NCI-H1105 (cell line): ENCODE measurements around the gene SUCLG2.

Experiments used
- DNase-seq: peaks from one replicate; lab custom pipeline; 2025; lab: John Stamatoyannopoulos, UW

Gene SUCLG2

GRCh38 chr3:67648701-67649100 is 5.7 kb downstream of the SUCLG2 start:
- DNase-seq = no peak

GRCh38 chr3:67648229-67648628 is 6.2 kb downstream of the SUCLG2 start:
- DNase-seq = no peak

DNA sequence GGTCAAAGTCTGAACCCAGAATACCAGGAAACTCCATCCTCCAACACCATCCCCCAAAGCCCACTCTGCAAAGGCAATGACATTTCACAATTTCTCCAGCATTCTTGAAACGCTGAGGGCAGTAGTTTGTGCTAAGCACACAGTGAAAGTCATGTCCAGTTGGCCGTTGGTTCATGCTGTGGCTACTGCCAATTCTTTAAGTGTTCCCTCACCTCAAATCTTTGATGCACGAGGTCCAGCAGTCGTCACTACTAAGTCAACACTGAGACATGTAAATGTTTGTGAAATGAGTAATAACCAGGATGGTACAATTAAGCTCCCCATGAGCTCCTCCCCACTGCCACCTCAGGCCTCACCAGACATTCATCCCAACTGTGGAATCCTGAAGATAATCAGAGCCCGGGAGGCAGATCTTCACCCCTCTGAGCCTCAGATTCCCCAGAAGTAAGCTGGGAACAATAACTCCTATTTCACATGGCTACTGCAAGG is 7.0 kb downstream of the SUCLG2 start:
- DNase-seq = no peak

DNA sequence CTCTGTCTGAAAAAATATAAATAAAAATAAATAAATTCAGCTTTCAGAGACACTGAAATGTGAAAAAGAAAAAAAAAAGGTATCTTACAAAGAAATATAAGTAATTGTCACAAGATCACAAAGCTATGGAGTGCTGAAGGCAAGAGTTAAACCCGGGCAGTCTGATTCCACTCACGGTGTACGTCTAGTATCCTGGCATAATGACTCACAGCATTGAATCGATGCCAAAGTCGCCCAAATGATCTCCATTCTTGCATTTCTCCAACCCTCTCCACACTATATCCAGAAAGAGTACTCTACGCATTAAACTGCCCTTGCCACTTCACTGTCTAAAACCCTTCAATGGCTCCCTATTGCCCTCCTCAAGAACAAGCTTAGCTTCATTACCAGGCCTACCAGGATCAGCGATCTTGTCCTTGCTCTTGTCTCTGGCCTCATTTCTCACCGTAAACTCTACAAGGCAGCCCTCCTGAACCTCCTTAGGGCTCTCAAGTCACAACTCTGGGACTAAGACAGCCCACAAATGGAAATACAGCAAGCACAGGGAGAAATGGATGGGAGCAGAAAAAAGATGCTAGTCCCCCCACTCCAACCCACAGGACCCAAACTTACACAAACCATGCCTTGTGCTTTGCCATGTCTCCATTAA is 7.7 kb downstream of the SUCLG2 start:
- no peak for DNase-seq

DNA sequence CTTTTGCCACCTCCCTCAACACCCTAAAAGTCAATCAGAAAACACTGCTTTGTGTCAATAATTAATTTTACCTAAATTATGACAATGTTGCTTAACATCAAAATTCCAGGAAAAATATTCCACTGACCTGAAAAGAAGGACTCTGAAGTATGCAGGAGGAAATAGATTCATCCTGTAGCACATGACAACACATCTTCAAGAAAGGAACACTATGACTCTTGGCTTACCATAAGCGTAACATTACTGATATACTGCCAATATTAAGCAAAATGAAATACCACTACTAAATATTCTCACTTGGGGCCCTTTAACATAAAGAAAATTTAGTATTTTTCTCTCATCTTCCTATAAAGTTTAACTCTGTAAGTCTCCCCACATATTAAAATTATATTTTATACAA is 9.6 kb downstream of the SUCLG2 start:
- no peak for DNase-seq

DNA sequence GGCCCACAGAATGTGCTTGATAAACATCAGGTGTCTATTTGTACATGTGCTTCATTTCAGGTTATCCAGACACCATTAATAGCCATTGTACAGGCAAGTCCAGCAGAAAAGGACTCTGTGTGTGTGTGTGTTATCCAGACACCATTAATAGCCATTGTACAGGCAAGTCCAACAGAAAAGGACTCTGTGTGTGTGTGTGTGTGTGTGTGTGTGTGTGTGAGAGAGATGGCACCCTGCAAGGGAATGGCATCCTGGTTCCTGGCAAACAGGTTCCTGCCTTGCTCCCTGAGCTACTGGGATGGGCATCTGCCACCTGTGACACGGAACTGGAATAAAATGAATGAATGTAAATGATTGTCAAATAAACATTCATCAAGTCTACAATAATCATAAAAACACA is 11.7 kb downstream of the SUCLG2 start:
- no peak for DNase-seq

- DNase-seq = no peak
Measured at GRCh38 chr3:67642190-67642589, 12.2 kb downstream of the SUCLG2 start.

DNA sequence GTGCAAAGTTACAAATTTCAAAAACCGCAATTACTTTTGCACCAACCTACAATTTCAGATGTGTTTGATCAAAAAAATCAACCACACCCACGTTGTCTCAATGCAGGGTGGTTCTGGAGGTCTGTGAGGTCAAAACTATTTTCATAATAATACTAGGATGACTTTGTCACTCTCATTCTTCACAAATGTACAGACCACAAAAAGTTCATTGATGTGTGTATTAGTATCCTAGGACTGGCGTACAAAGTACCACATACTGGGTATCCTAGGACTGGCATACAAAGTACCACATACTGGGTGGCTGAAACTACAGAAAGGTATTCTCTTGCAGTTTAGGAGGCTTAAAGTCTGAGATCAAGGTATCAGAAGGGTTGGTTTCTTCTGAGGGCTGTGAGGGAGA is 13.0 kb downstream of the SUCLG2 start:
- no peak for DNase-seq

DNA sequence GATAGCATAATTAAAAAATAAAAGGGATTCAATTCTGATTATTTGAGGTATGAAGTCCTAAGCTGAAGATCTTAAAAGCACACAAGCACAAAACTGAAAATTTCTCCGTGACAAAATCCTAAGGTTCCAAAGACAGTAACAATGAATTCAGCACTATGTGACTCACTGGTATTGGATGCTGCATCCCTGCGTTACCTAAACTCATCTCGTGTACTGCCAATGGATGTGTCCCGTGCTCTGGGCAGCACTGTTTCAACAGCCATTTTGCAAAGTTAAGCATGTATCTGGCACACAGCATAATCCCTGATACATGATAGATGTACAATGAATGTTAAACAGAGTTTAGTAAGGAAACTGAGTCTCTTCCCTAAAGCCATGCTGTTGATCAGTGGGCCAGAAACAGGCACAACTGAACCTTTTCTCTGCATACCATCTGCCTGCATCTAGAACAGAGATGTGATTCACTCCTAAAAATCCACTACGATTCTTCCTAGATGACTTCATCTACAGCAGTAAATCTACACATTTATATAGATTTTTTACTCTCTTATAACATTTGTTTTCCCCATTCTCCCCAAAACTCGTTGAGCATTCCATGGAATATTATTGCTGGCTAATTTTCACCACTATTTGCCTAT is 14.3 kb downstream of the SUCLG2 start:
- DNase-seq = no peak

- no peak for DNase-seq
Measured at GRCh38 chr3:67637255-67637900, 17.0 kb downstream of the SUCLG2 start.

- no peak for DNase-seq
Measured at GRCh38 chr3:67635806-67636205, 18.6 kb downstream of the SUCLG2 start.

DNA sequence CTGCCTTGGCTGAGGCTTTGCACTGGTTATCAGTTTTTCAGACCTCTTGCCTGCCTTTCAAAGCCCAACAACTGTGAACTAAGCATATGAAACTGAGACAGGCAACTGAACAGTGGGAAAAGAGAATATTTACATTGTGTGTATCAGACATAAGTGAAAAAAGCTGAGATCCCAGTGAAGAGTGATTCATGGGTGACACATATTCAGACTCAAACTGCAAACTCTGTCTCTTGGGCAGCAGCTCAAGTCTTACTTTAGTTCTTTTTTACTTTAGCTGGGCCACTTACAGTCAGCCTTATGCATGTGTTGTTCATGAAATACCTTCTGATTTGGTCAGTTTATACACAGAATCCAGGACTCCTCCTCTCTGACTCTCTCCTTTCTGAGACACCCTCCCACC is 19.2 kb downstream of the SUCLG2 start:
- DNase-seq = no peak

DNA sequence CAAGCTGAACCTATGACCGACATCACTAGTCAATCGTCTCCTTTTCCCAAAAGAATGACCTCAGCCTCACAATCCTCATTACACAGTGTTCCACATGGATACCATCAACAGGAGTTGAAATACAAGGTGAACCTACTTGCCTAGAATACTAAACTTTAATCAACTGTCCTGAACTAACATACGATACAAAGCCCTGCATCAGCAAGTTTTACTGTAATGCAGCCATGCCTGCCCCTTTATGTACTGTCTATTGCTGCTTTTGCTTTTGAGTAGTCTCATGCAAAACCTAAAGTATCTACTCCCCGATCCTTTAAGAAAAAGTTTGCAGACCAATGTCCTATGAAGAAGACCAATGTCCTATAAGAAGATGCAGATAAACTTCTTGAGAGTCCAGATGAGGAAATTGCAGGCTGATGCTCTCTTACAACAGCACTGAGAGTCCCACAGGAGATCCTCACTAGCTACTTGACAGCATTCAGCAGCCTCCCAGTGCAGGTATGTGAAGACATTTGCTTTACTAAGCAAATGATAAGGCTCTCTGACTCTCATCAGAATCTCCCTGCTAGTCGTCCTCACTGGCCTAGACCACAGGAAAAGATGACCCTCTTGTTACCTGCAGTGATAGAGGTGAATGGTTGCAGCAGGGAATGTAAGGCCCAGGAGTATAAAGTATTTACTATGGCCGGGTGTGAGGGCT is 23.6 kb downstream of the SUCLG2 start:
- DNase-seq = no peak

GRCh38 chr3:67624687-67625086 is 29.7 kb downstream of the SUCLG2 start:
- no peak for DNase-seq

- no peak for DNase-seq
Measured at GRCh38 chr3:67624078-67624477, 30.3 kb downstream of the SUCLG2 start.

DNA sequence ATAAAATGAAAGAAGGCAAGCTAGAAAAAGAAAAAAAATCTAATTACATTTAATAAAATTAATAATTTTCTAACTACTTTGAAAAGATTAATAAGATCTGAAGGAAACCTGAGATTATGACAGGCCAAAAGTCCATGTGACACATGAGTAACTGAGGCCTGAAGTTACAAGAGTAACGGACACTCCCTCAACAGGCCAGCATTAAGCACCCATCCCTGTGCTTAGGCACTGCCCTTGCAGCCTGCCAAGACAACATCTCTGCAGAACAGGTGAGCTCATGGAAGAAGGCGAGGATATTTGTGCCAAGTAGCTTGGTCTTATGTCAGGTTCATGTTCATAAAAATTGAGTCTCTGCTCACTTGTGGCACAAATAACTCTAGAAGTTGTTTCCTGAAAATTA is 31.8 kb downstream of the SUCLG2 start:
- no peak for DNase-seq

DNA sequence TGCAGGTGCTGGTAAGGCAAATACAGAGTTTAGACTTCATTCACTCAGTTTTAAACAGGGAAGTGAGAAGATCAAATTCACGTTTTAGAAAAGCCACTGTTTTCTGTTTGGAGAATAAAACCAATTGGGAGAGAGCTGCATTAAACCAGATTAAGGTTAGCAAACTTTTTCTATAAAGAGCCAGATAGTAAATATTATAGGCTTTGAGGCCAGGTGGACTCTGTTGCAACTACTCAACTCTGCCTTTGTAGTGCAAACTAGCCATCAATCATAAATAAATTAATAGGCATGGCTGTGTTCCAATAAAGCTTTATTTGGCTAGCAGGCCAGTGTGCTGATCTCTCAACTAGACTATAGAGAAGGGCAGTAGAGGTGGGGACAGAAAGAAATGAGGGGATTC is 33.5 kb downstream of the SUCLG2 start:
- no peak for DNase-seq

GRCh38 chr3:67619991-67620390 is 34.4 kb downstream of the SUCLG2 start:
- DNase-seq = no peak

GRCh38 chr3:67617518-67617917 is 36.9 kb downstream of the SUCLG2 start:
- DNase-seq = no peak

GRCh38 chr3:67616046-67616445 is 38.4 kb downstream of the SUCLG2 start:
- DNase-seq = no peak

DNA sequence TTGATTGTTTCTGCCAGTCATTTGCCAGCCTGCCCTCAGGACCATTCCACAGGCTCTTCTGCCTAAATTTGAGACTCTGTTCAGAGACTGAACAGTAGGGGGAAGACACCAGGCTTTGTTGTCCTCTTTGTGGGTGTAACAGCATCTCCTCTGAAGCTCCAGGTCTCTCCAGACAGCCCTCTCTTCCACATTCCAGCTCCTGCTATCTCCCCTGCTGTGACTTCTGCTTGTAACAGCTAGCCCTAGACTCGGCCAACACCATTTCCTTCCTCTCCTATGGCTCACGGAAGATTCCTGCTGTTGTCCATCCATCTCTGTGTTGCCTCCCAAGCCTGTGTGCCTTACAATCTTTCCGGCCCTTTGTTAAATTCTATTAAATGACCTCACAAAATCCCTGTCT is 40.2 kb downstream of the SUCLG2 start:
- no peak for DNase-seq

GRCh38 chr3:67610458-67610857 is 44.0 kb downstream of the SUCLG2 start:
- no peak for DNase-seq

- no peak for DNase-seq
Measured at GRCh38 chr3:67609709-67610108, 44.7 kb downstream of the SUCLG2 start.
